Measurements from ENCODE around the gene CHST11.

DNA sequence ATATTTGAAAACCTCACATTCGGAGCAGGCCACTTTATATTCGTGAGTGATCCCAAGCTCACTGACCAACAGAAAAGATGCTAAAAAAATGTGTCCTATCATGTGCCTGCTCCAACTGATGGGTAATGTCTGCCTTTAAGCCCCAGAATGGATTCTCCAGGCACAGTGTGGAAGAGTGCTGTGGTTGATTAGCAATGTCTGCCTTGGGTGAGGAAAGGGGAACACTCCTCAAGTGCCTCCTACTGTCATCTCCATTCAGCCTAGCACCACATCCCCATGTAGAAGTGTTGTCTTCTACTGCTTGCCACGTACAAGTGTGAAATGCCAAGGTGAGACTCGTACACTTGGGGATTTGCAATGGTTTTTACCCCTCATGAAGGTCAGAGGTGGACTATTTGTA, 302.0 kb downstream of the CHST11 start:
- TF ChIP-seq EZH2 (IDR thresholded peaks at IDR 0.05; ENCODE audit: borderline replicate concordance, low read depth, low read length, poor library complexity, severe bottlenecking), result no peak
- no peak for TF ChIP-seq CTCF (conservative IDR thresholded peaks at IDR 0.05; ENCODE audit: low read depth, low read length)

All from A673 (cell line).